Thymus (tissue), 11 donors: ENCODE measurements around the gene SLC9A2. TPM values are rescaled to one million over a fixed set of nuclear protein-coding genes. Genes with fewer than 3 reads are reported as not detected.

Experiments
- DNase-seq, 9 donors: peaks; one replicate each; pipeline ENCODE4 v3.0.0-alpha.2; 2013; ENCODE audit warnings: low spot score in 9 of 9, low read depth in 6 of 9, missing footprints in 1 of 9
- H3K27ac ChIP-seq, 2 donors: one replicate each; pipeline ENCODE4 v1.5.1; 2013; ENCODE audit warnings: control low read depth in 1 of 2, low read depth in 1 of 2, low read length in 1 of 2, mild to moderate bottlenecking in 1 of 2, moderate library complexity in 1 of 2
- H3K27me3 ChIP-seq, 2 donors: one replicate each; pipeline ENCODE4 v1.5.1; 2013; ENCODE audit warnings: low read length in 1 of 2; ENCODE audit not compliant: control insufficient read depth in 2 of 2, insufficient read depth in 1 of 2
- H3K36me3 ChIP-seq, 2 donors: one replicate each; pipeline ENCODE4 v1.5.1; 2013; ENCODE audit warnings: low read length in 1 of 2, mild to moderate bottlenecking in 1 of 2, moderate library complexity in 1 of 2; ENCODE audit not compliant: control insufficient read depth in 2 of 2, insufficient read depth in 2 of 2
- H3K4me1 ChIP-seq, 2 donors: one replicate each; pipeline ENCODE4 v1.5.1; 2013; ENCODE audit warnings: low read length in 2 of 2; ENCODE audit not compliant: control insufficient read depth in 2 of 2, insufficient read depth in 2 of 2
- H3K4me3 ChIP-seq, 2 donors: one replicate each; pipeline ENCODE4 v1.5.1; 2013; ENCODE audit warnings: low read length in 2 of 2, control low read depth in 1 of 2, mild to moderate bottlenecking in 1 of 2
- H3K9me3 ChIP-seq, 2 donors: one replicate each; pipeline ENCODE4 v1.5.1; 2013; ENCODE audit warnings: low read length in 1 of 2, mild to moderate bottlenecking in 1 of 2; ENCODE audit not compliant: control insufficient read depth in 2 of 2, insufficient read depth in 1 of 2
- WGBS: extraction: QIAGEN DNeasy Blood & Tissue Kit; methylation state at CpG from one replicate; pipeline ENCODE4 v1.1.7; 2013; 5-methylcytosine and 5-hydroxymethylcytosine counted together
- polyA plus RNA-seq: library from polyadenylated mRNA; stranded (reverse); fragments of 200-250 nt; gene quantifications from one replicate; pipeline ENCODE4 v1.2.3, GENCODE V29; 2013
- total RNA-seq: library from RNA; stranded (reverse); fragments of 120-200 nt; gene quantifications from one replicate; pipeline ENCODE4 v1.2.4, GENCODE V29; 2013
- donor health status: healthy.

SLC9A2 gene
- total and polyA plus RNA-seq, 2 donors, result 0.66 to 0.75 TPM

DNA sequence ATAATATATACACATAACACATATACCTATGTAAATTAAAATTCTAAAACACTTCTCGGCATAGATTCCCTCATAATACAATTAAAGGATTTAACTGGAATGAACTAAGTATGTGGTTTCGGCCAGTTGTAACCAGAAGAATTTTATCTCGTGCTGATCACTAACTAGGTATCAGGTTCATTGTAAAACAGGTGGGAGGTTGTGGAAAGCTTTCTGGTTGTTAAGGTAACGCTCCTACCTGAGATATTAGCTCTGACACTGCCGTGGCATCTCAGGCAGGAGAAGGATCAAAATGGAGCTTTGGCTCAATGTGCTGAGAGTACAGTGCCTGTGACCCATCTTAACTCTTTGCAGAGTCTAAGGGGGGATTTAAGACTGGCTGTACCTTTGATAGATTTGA lies 42.5 kb downstream of the SLC9A2 start:
- Histone ChIP-seq H3K27ac (no peak overlapping the region), H3K4me3 (no peak overlapping the region), H3K9me3 (no peaks in the 10 kb centered on the region), H3K36me3 (no peaks in the 10 kb centered on the region), H3K27me3 (no peaks in the 10 kb centered on the region), H3K4me1 (peaks cover 14 to 29% of the 10 kb centered on the region in 2 donors)
- 92% methylated on average over 5 of the region's 5 CpGs for WGBS
- DNase-seq, result no peak

- 17% methylated on average over 5 of the region's 5 CpGs for WGBS
- H3K9me3 ChIP-seq, result no peaks in the 10 kb centered on the region
- peaks cover 14 to 25% of the 10 kb centered on the region in 2 donors for H3K4me1 ChIP-seq
- DNase-seq, result peak in 7 of 9 donors; percentile 50 to 80 (median 60)
- H3K27me3 ChIP-seq, result no peaks in the 10 kb centered on the region
- H3K27ac ChIP-seq, result peak overlapping the region; percentile 87 to 90
- H3K36me3 ChIP-seq, result no peaks in the 10 kb centered on the region
- H3K4me3 ChIP-seq, result peak overlapping the region in 1 of 2 donors; percentile 5
These were observed 43.5 kb downstream of the SLC9A2 start for GRCh38 chr2:102662833-102663232.

DNA sequence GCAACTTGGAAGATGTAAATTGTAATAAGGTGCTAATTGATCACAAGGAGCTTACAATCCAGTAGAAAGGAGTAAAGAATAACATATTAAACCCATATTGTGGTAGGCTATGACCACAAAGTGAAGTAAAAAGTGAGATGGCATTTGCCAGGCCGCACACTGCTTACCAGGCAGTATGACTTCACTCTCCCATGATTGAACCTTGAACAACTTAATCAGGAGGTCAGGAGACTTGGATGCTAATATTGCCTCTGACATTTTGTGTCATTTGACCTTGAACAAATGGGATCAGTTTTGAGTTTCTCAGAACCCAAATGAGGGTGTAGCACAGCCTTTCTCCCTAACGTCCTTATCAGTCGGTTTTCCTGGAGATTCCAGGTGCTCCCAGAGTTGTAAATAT lies 44.0 kb downstream of the SLC9A2 start:
- WGBS, result 64% methylated on average over 3 of the region's 3 CpGs
- H3K27ac ChIP-seq, result peak overlapping the region; percentile 27 to 90
- no peaks in the 10 kb centered on the region for H3K9me3 ChIP-seq
- H3K36me3 ChIP-seq, result no peaks in the 10 kb centered on the region
- no peak overlapping the region for H3K4me3 ChIP-seq
- H3K27me3 ChIP-seq, result no peaks in the 10 kb centered on the region
- peaks cover 14 to 21% of the 10 kb centered on the region in 2 donors for H3K4me1 ChIP-seq
- DNase-seq, result no peak

- Histone ChIP-seq H3K4me3 (no peak overlapping the region), H3K27ac (no peak overlapping the region), H3K36me3 (no peaks in the 10 kb centered on the region), H3K27me3 (no peaks in the 10 kb centered on the region), H3K4me1 (peaks cover 14 to 21% of the 10 kb centered on the region in 2 donors), H3K9me3 (no peaks in the 10 kb centered on the region)
- peak in 2 of 9 donors; percentile 29 to 59 for DNase-seq
- WGBS, result 78% methylated on average over 2 of the region's 2 CpGs
These were observed 45.1 kb downstream of the SLC9A2 start for GRCh38 chr2:102664471-102664909.

DNA sequence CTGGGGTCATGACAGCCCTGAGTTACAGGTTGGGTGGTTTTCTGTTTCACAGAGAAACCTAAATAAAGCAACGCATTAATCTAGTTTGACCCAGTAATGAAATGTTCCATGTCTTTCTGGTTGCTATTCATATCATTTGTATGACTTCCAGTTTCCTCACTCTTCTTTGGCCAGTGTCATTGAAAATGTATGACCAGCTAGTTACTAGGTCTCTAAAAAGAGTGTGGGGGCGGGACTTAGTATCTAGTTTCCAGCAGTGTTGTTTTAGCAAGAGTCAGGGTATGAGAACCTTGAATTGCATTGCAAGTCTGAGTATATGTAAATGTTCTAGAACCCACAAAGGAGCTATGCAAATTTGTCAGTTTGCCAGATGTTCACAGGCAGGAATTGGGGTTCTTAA lies 47.7 kb downstream of the SLC9A2 start:
- WGBS, result 97% methylated on average over 2 of the region's 2 CpGs
- H3K9me3 ChIP-seq, result no peaks in the 10 kb centered on the region
- no peaks in the 10 kb centered on the region for H3K36me3 ChIP-seq

DNA sequence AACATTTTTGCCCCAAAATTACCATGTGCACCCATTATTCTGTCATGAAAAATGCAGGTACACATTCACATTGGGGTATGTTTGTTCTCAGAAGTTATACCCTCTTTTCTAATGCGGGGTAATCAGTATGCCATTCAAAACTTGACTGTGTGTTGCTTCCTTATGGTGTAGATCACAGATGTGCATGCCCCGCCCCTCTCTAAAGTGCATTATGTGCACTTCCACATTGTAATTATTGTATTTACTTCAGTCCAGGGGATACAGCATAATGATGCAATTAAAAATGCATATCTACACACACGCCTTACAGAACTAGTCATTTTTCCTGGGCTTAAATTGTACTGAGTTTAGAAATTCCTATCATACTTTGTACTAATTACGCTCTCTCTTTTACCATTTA lies 48.8 kb downstream of the SLC9A2 start:
- no peaks in the 10 kb centered on the region for H3K27me3 ChIP-seq
- no peak overlapping the region for H3K27ac ChIP-seq
- H3K4me3 ChIP-seq, result no peak overlapping the region
- DNase-seq, result no peak
- no peaks in the 10 kb centered on the region for H3K9me3 ChIP-seq
- no peaks in the 10 kb centered on the region for H3K36me3 ChIP-seq
- peaks cover 4 to 10% of the 10 kb centered on the region in 2 donors for H3K4me1 ChIP-seq
- WGBS, result 97% methylated on average over 4 of the region's 4 CpGs

More for the DNA sequence above, 47.7 kb downstream of the SLC9A2 start:
- H3K27me3 ChIP-seq, result no peaks in the 10 kb centered on the region
- H3K4me3 ChIP-seq, result no peak overlapping the region
- no peak for DNase-seq
- H3K27ac ChIP-seq, result no peak overlapping the region
- H3K4me1 ChIP-seq, result peaks cover 12 to 19% of the 10 kb centered on the region in 2 donors

- no peak overlapping the region for H3K4me3 ChIP-seq
- no peaks in the 10 kb centered on the region for H3K9me3 ChIP-seq
- H3K36me3 ChIP-seq, result no peaks in the 10 kb centered on the region
- H3K27ac ChIP-seq, result no peak overlapping the region
- no peaks in the 10 kb centered on the region for H3K4me1 ChIP-seq
- H3K27me3 ChIP-seq, result no peaks in the 10 kb centered on the region
- whole genome bisulfite sequencing, result 99% methylated on average over 1 of the region's 1 CpG
- DNase-seq, result no peak
These were observed 50.0 kb downstream of the SLC9A2 start for GRCh38 chr2:102669401-102669800.

GRCh38 chr2:102672107-102672776 lies 52.9 kb downstream of the SLC9A2 start:
- Histone ChIP-seq H3K36me3 (no peaks in the 10 kb centered on the region), H3K27ac (no peak overlapping the region), H3K9me3 (no peaks in the 10 kb centered on the region), H3K4me1 (no peaks in the 10 kb centered on the region), H3K27me3 (no peaks in the 10 kb centered on the region), H3K4me3 (no peak overlapping the region)
- DNase-seq, result no peak
- 15% methylated on average over 4 of the region's 4 CpGs for whole genome bisulfite sequencing

- Histone ChIP-seq H3K27me3 (no peaks in the 10 kb centered on the region), H3K4me3 (no peak overlapping the region), H3K4me1 (no peaks in the 10 kb centered on the region), H3K27ac (no peak overlapping the region), H3K36me3 (no peaks in the 10 kb centered on the region), H3K9me3 (no peaks in the 10 kb centered on the region)
- DNase-seq, result no peak
- 98% methylated on average over 2 of the region's 2 CpGs for WGBS
These were observed 55.0 kb downstream of the SLC9A2 start for GRCh38 chr2:102674370-102674769.
